ENCODE measurements around the gene ISL2.

The ISL2 gene

GRCh38 chr15:76343313-76343996 is 6.9 kb downstream of the ISL2 start:
- no peak for DNase-seq

- no peak for DNase-seq
These were observed 8.5 kb downstream of the ISL2 start for GRCh38 chr15:76344893-76345582.

- DNase-seq = no peak
These were observed 9.0 kb downstream of the ISL2 start for GRCh38 chr15:76345583-76345879.

GRCh38 chr15:76345880-76346668 is 9.5 kb downstream of the ISL2 start:
- no peak for DNase-seq

- DNase-seq = no peak
These were observed 10.3 kb downstream of the ISL2 start for GRCh38 chr15:76346669-76347481.

- no peak for DNase-seq
These were observed 11.0 kb downstream of the ISL2 start for GRCh38 chr15:76347482-76348055.

GRCh38 chr15:76349301-76350070 is 12.9 kb downstream of the ISL2 start:
- DNase-seq = no peak

- DNase-seq = no peak
These were observed 16.5 kb downstream of the ISL2 start for GRCh38 chr15:76353023-76353577.

GRCh38 chr15:76353903-76354302 is 17.3 kb downstream of the ISL2 start:
- DNase-seq = no peak

GRCh38 chr15:76354823-76355440 is 18.4 kb downstream of the ISL2 start:
- DNase-seq = no peak

GRCh38 chr15:76358453-76358852 is 21.9 kb downstream of the ISL2 start:
- no peak for DNase-seq

- no peak for DNase-seq
These were observed 22.6 kb downstream of the ISL2 start for GRCh38 chr15:76359152-76359551.

GRCh38 chr15:76360416-76360815 is 23.8 kb downstream of the ISL2 start:
- no peak for DNase-seq

GRCh38 chr15:76363251-76363650 is 26.7 kb downstream of the ISL2 start:
- DNase-seq = no peak

GRCh38 chr15:76366714-76367113 is 30.1 kb downstream of the ISL2 start:
- no peak for DNase-seq

- DNase-seq = no peak
These were observed 31.6 kb downstream of the ISL2 start for GRCh38 chr15:76368122-76368621.

GRCh38 chr15:76376029-76376428 is 39.5 kb downstream of the ISL2 start:
- no peak for DNase-seq

- no peak for DNase-seq
These were observed 40.2 kb downstream of the ISL2 start for GRCh38 chr15:76376816-76377215.

GRCh38 chr15:76377217-76377616 is 40.6 kb downstream of the ISL2 start:
- DNase-seq = no peak

GRCh38 chr15:76377751-76378150 is 41.2 kb downstream of the ISL2 start:
- DNase-seq = no peak

GRCh38 chr15:76378691-76379090 is 42.1 kb downstream of the ISL2 start:
- no peak for DNase-seq
